GOT3 (cell line): ENCODE measurements around the gene CAMK2B.

ENCODE experiments used
- DNase-seq: peaks from one replicate; lab custom pipeline; 2025; ENCODE audit warnings: mixed read lengths; lab: John Stamatoyannopoulos, UW

CAMK2B gene

DNA sequence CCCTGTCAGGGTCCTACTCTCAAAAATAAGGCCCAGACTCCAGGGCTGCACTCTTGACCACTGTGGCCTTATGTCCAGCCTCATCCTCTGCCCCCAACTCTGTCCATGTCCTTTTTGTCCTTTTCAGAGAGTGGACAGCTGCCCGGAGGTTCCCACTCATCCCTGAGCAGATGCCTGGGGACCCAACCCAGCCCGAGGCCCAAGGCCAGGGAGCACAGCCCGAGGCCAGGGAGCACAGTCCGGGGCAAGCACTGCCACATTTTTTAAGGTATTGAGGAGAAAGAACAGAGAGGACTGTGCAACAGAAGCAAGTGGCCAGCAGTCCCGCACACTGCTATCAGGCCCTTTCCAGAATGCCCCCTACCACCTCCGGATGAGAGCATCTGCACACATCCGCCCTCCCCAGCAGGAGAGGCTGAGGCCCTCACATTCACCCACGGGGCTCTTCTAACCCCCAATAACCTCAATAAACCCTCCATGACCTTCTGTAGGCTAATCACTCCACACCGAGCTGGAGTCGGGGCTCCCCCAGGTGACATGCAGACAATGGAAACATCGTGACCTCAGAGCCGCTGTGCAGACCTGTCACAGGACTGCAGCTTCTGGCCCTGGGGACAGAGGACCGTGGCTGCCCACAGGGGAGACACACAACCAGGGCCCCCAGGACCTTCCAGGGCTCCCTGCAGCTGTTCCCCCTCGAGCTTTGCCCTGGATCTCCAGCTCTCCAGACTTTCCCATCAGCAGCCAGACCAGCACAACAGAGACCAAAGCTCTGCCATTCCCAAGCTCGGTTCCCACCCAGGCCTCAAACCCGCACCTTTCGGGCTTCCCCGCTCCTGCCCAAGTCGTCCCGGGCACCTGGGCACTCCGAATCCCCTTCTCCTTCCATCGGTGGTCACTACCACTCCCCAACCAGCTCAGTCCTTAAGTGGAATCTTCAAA lies 51.4 kb downstream of the CAMK2B start:
- no peak for DNase-seq

DNA sequence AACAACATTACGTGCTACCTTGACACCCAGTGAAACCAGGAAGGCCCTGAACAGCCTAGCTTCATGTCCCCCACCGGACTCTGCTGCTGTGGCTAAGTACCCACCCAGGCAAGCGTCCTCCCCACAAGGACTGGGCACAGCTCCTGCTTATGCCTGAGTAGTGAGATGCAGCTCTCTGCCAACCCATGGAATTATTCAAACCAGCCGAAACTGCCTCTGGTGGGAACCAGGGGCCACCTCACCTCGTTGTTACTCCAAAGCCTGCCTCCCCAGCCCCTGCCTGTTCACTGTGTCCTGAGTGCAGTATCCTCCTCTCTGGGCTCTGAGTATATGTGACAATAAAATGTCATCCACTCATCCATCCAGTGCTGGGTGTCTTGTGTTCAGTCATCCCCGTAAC lies 52.4 kb downstream of the CAMK2B start:
- DNase-seq, result no peak

DNA sequence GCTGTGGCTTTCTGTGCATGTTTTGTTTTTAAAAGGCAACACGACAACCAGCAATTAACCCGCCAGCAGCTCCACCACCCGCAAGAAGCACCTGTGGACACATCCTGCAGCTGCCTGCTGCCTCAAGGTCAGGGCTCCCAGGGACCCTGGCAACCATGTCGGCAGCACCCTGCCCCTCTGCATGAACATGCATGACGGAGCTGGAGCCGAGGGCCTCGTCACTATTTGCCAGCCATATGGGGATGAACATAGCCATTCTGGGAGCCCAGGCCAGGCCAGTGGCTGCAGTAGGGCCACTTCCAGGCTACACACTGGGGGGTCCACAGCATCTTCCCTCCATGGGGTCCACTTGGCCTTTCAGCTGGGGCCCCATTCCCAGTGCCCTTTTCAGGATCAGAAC lies 52.9 kb downstream of the CAMK2B start:
- DNase-seq, result no peak

DNA sequence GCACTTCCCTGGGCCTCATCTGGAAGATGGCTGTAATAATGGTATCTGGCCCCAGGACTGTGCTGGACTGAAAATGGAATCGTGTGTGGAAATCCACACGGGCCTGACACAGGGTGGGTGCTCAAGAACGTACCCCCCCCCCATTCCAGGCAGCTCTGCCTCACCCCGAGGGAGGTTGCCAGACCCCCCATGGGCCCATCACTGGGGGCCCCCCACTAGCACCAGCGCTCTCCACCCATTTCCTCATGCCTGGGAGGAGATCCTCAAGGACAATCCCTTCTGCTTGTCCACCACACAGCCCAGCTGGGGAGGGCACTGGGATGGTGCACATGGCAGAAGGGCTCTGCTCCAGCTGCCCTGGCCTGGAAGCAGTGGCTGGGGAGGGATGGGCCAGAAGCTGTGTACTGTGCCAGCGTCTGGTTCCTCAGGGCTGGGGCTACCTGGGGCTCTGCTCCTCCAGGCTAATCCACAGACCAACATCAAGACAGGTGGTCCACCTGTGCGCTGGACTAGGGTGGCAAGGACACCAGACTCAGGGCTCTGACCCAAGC lies 55.4 kb downstream of the CAMK2B start:
- DNase-seq, result no peak

DNA sequence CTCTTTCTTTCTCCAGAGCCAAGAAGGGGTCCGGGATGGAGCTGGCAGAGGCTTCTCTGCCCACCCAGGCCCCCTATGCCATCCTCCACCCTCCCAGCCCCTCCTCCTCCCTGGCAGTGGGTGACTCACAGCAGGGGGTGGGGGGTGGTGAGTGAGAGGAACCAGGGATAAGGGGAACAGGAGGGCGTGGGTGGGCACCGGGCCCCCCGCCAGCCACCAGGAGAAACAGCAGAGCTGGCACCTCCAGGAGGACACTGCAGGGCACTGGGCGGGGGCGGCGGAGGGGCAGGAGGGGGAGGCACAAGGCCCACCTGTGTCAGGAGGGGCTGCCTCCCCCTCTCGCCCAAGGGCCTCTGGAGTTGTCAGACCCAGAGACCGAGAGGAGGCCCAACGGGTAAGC lies 56.0 kb downstream of the CAMK2B start:
- DNase-seq, result no peak

DNA sequence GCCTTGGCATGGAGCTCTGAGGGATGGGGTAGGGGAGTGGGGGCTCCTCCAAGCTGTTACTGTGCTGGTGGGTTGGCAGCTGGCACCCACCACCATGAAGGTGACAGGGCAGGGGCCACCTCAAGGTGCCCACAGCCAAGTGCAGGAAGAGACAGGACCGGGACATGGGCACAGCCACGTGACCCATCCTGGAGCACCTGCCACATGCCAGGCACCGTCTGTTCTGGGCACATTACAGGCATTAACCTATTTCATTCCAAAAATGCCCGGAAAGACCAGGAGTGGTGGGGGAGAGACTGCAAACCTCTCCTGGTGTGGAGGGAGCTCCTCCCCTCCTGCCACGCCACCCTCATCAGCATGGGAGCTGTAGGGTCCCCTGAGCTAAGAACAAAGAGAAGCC lies 56.7 kb downstream of the CAMK2B start:
- DNase-seq, result no peak

DNA sequence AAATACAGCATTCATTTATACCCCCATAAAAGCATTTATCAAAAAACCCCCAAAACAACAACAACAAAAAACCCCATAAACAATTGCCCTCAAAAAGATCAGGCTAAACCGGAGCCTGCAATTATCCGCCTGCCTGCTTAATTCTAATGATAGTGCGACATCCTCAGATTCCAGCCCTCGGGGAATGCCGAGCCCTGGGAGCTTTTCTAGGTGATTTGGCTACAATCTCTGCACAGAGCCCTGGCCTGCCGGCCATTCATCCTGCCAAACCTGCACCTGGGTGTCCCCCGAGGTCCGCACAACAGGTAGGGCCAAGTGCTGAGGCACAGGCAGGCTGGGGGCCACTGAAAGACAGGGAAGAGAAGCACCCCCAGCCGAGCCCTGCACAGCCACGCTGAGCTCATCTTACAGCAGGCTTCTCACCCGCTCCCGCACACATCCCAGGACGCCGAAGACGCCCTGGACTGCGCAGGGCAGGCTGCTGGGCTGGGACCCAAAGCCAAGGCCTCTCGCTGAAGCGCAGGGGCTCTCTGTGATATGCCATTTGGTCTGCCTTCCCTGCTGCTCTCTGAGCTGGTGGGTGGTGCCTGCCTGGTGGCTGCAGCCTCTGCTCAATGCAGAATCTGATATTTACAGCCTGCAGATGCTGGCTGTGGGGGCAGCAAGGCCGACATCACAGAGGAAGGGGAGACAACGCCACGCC lies 57.5 kb downstream of the CAMK2B start:
- no peak for DNase-seq

DNA sequence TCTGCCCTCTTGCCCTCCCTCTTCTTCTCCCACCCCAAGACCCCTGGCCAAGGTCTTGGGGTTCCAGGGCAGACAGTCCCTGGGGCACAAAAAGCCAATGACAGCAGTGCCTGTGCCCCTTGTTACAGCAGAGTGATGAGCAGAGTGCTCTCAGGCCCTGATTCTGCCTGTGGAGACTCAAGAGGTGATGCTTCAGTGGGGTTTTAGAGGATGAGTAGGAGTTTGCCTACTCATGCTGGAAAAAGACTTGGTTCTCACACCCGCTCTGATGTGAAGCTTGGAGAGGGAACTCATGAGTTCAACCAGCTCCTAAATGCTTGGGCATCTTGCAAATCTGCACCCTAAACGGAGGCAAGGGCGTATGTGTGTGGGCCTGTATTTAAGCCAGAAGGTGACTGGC lies 58.2 kb downstream of the CAMK2B start:
- DNase-seq, result no peak

DNA sequence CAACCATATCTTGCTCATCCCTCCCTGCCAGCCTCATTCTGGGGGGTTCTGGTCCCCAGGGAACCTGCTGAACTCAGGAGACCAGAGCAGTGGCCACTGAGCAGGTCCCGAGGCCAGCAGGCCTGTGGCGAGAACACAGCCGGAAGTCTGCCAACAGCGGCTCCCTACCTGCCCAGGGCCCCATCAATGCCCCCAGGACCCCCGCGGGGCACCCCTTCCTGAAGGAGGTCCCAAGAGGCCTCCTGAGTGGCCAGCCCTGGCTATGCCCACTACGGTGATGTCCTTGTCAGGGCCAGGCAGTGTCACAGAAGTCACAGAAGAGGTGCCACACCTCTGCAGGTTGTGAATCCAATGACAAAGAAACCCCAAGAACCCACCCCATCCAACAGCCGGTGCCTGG lies 58.9 kb downstream of the CAMK2B start:
- DNase-seq, result no peak

DNA sequence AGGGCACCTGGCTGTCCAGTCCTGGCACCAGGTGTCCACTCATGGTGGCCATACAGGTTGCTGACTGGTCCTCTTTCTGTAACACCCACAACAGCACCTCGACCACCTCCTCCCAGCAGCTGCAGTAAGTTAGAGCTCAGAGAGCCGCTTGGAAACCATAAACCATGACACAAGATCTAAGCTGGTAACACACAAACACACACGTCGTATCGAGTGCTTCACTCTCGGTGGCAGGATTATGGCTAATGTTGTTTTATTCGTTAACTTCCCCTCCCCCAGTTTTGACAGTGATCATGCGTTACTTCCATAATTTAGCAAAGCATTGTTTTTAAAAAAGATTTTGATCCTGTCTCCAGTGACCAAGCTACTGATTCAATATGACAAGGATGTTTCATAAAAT lies 59.7 kb downstream of the CAMK2B start:
- no peak for DNase-seq

DNA sequence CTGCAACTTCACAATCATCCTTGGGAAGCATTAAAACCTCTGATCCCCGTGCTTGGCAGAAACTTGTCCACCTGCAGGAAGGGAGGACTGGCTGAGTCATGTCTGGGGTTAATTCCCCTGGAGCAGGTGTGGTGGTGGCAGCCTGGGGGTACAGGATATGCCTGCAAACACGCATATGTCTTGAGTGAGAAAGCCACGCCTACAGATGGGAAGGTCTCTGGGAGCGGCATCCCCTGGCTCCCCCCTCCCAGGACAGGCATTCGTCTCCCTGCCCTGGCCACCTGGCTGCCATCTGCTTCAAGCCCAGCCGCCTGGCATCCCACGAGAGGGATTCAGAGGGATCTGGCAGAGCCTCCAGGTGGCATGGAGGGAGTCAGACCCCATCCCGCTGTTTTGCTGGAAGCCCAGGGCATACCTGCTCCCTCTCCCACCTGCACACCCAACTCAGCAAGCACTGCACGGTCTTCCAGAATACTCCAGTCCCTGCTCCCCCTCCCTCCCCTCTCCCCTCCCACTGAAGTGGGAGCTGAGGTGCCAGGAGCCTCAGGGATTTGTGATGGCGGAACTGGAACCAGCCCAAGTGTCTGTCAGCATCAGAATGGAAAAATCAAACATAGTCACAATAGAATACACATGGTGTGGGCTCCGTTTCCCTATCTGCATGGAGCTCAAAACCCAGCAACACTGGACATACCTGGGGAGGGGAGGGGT lies 61.0 kb downstream of the CAMK2B start:
- no peak for DNase-seq

DNA sequence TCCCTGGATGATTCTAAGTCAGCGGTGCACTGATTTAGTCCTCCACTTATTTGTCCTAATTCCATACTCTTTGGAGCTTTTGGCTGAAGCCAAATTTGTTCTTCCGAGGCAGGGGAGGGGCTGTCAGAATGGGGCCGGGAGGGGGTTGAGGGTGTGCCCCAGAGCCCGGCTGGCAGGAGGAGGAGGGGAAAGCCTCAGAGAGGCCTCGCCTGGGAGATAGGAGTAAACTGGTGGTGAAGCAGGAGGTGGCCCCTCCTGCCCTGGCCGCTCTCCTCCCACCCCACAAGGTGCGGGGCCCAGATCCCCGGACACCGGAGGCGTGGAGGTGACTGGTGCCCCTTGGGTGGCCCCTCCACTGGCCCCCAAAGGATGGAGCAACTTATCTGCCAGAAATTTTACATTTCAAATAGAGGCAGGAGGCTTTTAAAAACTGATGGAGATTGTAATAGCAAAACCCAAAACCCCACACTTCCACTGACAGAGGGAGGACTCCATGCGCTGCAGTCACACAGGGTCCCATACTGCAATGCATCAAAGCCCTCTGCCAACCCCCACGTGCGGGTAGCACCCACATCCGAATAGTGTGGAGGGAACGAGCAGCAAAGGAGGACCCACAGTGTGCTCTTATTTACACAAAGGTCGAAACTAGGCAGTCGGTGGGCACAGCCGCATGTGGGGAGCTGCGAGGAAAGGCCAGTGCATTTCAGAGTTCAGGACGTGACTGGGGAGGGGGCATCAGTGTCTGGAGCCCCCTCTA lies 61.9 kb downstream of the CAMK2B start:
- DNase-seq, result no peak

DNA sequence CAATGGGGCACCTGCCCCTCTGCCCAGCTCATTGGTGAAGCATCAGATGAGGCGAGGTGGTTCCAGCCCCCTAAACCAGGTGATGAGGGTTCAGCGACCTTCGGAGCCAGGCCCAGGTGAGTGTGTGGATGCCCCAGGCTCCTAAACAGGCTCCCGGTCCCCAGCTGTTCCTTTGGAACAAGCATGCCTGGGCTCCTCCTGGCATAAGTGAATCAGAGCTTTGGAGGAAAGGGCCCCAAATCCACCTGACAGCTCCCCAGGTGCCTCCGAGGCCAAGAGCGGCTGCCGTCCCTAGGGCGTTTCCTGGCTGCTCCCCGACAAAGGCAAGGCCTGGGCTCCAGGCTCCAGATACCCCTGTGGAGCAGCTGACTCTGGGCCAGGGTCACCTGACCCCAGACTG lies 63.4 kb downstream of the CAMK2B start:
- no peak for DNase-seq

DNA sequence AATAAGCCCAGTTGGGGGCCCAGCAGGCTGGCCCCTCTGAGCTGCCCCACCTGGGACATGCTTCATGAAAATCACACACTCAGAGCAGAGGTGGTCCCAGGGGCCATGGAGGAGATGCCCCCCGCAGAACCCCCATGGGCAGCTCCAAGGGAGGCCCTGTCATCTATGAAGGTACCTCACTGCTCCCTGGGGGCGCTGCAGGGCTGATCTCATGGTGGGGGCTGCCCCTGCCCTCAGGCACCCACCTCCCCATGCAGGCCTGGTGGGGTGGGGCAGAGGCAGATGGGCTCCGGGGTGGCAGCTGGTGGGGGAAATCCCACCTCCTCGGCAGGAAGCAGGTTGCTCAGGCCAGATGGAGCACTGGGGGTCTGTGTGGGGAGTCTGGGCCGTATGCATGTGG lies 64.2 kb downstream of the CAMK2B start:
- DNase-seq, result no peak

DNA sequence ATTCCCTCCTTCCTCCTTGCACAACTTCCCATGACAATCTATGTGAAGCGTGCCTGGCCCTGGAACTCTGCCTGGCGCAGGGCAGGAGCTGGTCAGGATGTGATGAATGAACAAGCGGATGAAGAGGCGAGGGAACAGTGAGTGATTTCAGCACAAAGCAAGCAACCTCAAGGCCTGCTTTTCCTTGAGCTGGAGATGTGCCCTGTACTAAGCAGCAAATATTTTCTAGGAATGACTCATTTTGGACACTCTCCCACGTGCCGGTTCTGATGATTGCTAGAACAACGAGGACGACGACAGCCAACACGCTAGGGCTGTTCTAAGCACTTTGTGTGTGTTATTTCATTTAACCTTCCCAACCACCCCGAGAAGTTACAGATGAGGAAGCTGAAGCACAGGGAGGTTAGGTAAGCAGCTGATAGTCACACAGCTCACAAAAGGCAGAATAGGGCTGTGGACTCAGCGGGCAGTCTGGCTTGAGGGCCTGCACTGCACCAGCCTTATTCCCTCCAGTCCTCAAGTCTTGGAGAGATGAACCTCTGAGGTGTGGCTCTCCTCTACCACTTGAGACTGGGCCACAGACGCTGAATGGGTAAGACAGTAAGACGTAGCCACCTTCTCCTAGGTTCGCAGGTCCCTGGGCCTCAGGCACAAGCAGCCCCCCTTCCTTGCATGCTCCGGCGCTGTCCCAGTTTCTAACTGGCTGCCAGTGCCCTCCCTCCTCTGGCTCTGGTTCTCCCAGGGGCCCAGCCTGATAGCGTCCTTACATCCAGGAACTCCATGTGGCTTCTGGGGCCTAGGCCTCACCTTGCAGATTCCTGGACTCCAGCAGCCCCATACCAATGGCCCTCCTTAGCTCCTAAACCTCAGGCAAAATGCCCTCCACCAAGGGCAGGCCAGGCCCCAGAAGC lies 65.6 kb downstream of the CAMK2B start:
- DNase-seq, result peak; percentile 24

DNA sequence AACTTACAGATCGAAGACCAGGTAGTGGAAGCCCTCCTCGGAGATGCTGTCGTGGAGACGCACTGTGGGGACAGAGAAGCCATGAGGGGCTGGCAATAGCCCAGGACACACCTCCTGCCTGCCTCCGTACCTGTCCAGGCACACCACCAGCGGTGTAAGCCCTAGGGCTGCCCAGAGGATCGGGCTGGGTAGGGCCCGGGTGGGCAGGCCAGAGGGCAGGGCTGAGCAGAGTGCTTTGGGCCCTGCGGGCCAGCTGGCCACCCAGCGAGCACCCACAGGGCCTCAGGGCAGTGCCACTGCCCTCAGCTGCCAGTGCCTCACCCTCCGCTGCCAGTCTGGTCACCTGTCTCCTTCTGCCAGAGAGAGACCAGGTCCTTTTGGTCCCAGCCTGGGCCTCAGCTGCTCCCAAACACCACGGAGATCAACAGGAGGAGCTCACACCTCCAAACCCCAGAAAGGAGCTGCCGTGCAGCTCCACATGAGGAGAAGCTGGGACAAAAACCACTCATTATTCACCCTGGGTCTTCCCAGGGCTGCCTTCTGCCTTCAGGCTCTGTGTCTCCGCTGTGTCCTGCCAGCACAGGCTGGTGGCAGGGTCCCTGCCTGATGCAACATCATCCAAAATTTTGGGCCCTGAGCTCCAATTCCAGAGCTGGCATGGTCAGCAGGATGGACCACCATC lies 66.4 kb downstream of the CAMK2B start:
- no peak for DNase-seq

DNA sequence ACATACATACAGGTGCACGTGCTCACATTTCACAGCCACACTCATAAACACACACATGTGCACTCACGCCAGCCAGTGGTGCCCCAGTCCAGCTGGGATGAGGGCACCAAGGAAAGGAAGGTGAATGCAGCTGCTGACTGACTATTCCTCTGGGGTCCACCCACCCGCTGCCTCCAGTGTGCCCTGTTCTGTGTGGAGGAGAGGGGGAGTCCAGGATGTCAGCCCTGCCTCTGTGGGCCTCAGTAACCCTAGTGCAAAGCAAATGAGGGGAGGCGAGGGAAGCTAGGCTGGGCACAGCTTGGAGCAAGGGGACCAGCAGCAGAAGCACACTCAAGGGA lies 67.0 kb downstream of the CAMK2B start:
- no peak for DNase-seq

DNA sequence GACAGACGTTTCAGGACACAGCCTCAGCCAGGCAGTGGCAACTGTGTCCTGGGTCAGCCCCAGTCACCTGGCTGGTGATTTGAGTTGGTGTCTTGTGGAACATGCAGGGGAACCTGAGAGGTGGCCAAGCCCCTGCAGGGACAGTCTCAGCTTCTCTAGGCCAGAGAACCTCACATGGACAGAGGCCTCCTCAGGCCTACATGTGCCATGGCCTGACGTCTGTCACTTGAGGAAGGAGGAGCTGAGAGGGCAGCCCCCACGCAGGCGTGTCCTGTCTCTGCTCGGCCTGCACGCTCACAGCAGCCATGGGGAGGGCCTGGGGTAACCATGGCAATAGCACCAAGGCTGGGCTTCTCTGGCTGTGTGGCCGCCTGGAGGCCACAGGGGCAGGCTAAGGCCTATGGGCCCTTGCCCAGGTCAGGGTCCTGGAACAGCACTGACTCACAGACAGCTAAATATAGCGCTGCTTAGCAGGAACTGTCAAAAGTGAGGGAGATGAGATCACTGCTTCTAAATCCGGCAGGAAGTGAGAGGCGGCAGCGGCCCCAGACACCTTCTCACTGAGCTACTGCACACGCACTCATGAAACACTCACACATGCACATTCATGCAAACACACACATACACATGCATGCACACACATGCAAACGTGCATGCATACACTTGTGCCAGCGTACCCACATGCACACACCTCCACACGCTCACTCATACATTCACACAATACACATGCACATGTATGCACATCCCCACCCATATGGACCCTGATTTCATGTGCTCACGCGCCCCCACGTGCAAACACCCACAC lies 67.6 kb downstream of the CAMK2B start:
- DNase-seq, result peak; percentile 74

DNA sequence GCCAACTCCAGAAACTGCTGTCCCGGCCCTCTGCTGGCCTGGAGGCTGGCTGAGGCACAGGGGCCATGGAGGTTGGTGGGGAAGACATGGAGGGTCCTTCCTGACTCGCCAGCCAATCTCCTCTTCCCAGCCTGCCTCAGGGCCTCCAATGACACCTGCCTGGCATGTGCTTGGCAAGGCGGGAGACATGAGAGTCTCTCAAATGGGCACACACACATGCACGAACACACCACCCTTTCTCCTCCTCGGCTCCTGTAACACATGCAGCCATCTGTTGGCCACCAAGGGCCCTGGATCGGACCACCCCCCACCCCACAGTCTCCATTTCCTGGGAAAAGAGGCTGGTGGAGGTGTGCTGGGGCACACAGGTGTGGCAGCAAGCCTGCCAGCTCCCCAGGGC lies 68.2 kb downstream of the CAMK2B start:
- DNase-seq, result no peak
